HEK293 (cell line): ENCODE results near the gene SRGN.

Experiments used
- CTCF ChIA-PET: fragments of 350-600 bp; formaldehyde crosslinking; extraction: SDS; loops from one replicate; lab custom pipeline; 2021; ENCODE audit warnings: antibody characterized with exemption; lab: Yijun Ruan, JAX
- POLR2A ChIA-PET: fragments of 300-600 bp; formaldehyde crosslinking; extraction: SDS; loops from one replicate; lab custom pipeline; 2020; ENCODE audit warnings: antibody characterized with exemption, inconsistent platforms; lab: Yijun Ruan, JAX
- H3K27ac ChIP-seq: fragments of 200-500 bp; sonication (Bioruptor generic); 2 replicates; pipeline ENCODE4 v1.5.1; 2014; ENCODE audit warnings: low read depth, low read length, control low read depth, inconsistent platforms; ENCODE audit errors: extremely low read depth
- H3K36me3 ChIP-seq, 2 experiments: fragments of 200-500 bp in 1 of 2; sonication (Bioruptor generic) in 1 of 2; 1 replicate in 1 of 2; 2 replicates in 1 of 2; pipeline ENCODE4 v1.5.1; 2014 to 2017; ENCODE audit warnings: inconsistent platforms in 2 of 2, low read length in 2 of 2; ENCODE audit not compliant: control insufficient read depth in 2 of 2, insufficient read depth in 1 of 2
- H3K4me1 ChIP-seq: fragments of 200-500 bp; sonication (Bioruptor generic); 2 replicates; pipeline ENCODE4 v1.5.1; 2014; ENCODE audit warnings: mild to moderate bottlenecking, low read length, inconsistent platforms; ENCODE audit not compliant: control insufficient read depth, insufficient read depth
- H3K4me3 ChIP-seq: 2 replicates; pipeline ENCODE4 v1.5.1; 2011; ENCODE audit warnings: low read depth, mild to moderate bottlenecking, control low read depth, low read length, moderate library complexity
- H3K9me3 ChIP-seq: fragments of 200-500 bp; sonication (Bioruptor generic); 2 replicates; pipeline ENCODE4 v1.5.1; 2014; ENCODE audit warnings: low read depth, low read length, inconsistent platforms; ENCODE audit not compliant: control insufficient read depth, insufficient read depth
- BCL11A ChIP-seq: fragments of 450-650 bp; formaldehyde crosslinking; IDR thresholded peaks from 2 replicates; pipeline ENCODE4 v1.5.1; 2016; ENCODE audit warnings: low read depth, missing biosample characterization, missing genetic modification characterization
- OSR2 ChIP-seq: fragments of 450-650 bp; formaldehyde crosslinking; IDR thresholded peaks from 2 replicates; pipeline ENCODE4 v1.5.1; 2016; ENCODE audit warnings: missing biosample characterization, missing genetic modification characterization
- SCRT1 ChIP-seq: fragments of 450-650 bp; formaldehyde crosslinking; IDR thresholded peaks from 2 replicates; pipeline ENCODE4 v1.5.1; 2016; ENCODE audit warnings: missing biosample characterization, missing genetic modification characterization, borderline replicate concordance
- WT1 ChIP-seq: fragments of 450-650 bp; formaldehyde crosslinking; IDR thresholded peaks from 2 replicates; pipeline ENCODE4 v1.5.1; 2016; ENCODE audit warnings: missing biosample characterization, missing genetic modification characterization
- ZFHX2 ChIP-seq: fragments of 450-650 bp; formaldehyde crosslinking; conservative IDR thresholded peaks from 2 replicates; pipeline ENCODE4 v1.5.1; 2016; ENCODE audit warnings: missing biosample characterization, missing genetic modification characterization
- ZNF221 ChIP-seq: fragments of 450-650 bp; formaldehyde crosslinking; IDR thresholded peaks from 2 replicates; pipeline ENCODE4 v1.5.1; 2017; ENCODE audit warnings: missing biosample characterization, missing genetic modification characterization, borderline replicate concordance
- ZNF311 ChIP-seq: fragments of 450-650 bp; formaldehyde crosslinking; IDR thresholded peaks from 2 replicates; pipeline ENCODE4 v1.5.1; 2017; ENCODE audit warnings: missing biosample characterization, missing genetic modification characterization, borderline replicate concordance
- ZNF664 ChIP-seq: fragments of 450-650 bp; formaldehyde crosslinking; IDR thresholded peaks from 2 replicates; pipeline ENCODE4 v1.5.1; 2016; ENCODE audit warnings: missing biosample characterization, missing genetic modification characterization
- ZNF670 ChIP-seq: fragments of 450-650 bp; formaldehyde crosslinking; IDR thresholded peaks from 2 replicates; pipeline ENCODE4 v1.5.1; 2016; ENCODE audit warnings: missing biosample characterization, missing genetic modification characterization, low read depth
- ZNF747 ChIP-seq: fragments of 450-650 bp; formaldehyde crosslinking; IDR thresholded peaks from 2 replicates; pipeline ENCODE4 v1.5.1; 2016; ENCODE audit warnings: missing biosample characterization, missing genetic modification characterization
- ZNF76 ChIP-seq: fragments of 450-650 bp; formaldehyde crosslinking; IDR thresholded peaks from 2 replicates; pipeline ENCODE4; 2016; ENCODE audit warnings: low read depth, missing biosample characterization, missing genetic modification characterization, borderline replicate concordance
- TF ChIP-seq, protein P1 (sequence below): fragments of 450-650 bp; formaldehyde crosslinking; conservative IDR thresholded peaks from 2 replicates; pipeline ENCODE4 v1.5.1; 2016; ENCODE audit warnings: low read depth, missing biosample characterization, missing genetic modification characterization
- TF ChIP-seq, protein P2 (sequence below): fragments of 450-650 bp; formaldehyde crosslinking; conservative IDR thresholded peaks from 2 replicates; pipeline ENCODE4 v1.5.1; 2016; ENCODE audit warnings: low read depth, missing biosample characterization, missing genetic modification characterization
- TF ChIP-seq, protein P3 (sequence below): fragments of 450-650 bp; formaldehyde crosslinking; IDR thresholded peaks from 2 replicates; pipeline ENCODE4; 2016; ENCODE audit warnings: missing biosample characterization, missing genetic modification characterization
- TF ChIP-seq, protein P4 (sequence below): fragments of 450-650 bp; formaldehyde crosslinking; IDR thresholded peaks from 2 replicates; pipeline ENCODE4 v1.5.1; 2017; ENCODE audit warnings: missing biosample characterization, missing genetic modification characterization

SRGN gene

DNA sequence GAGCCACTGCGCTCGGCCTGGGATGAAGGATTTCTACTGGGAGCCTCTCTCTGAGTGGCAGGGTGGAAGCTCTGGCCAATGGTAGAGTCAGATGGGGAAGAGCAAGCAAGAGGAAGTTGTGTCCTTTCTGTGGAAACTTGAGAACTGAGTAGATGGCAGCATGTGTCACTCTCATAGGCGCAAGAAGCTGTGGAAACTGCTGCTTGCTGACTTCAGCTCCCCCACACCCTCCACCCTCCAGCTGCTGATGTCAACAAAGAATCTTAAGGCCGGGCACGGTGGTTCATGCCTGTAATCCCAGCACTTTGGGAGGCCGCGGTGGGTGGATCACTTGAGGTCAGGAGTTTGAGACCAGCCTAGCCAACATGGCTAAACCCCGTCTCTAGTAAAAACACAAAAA lies 39.8 kb upstream of the SRGN start (continued):
- TF ChIP-seq, protein P1, sequence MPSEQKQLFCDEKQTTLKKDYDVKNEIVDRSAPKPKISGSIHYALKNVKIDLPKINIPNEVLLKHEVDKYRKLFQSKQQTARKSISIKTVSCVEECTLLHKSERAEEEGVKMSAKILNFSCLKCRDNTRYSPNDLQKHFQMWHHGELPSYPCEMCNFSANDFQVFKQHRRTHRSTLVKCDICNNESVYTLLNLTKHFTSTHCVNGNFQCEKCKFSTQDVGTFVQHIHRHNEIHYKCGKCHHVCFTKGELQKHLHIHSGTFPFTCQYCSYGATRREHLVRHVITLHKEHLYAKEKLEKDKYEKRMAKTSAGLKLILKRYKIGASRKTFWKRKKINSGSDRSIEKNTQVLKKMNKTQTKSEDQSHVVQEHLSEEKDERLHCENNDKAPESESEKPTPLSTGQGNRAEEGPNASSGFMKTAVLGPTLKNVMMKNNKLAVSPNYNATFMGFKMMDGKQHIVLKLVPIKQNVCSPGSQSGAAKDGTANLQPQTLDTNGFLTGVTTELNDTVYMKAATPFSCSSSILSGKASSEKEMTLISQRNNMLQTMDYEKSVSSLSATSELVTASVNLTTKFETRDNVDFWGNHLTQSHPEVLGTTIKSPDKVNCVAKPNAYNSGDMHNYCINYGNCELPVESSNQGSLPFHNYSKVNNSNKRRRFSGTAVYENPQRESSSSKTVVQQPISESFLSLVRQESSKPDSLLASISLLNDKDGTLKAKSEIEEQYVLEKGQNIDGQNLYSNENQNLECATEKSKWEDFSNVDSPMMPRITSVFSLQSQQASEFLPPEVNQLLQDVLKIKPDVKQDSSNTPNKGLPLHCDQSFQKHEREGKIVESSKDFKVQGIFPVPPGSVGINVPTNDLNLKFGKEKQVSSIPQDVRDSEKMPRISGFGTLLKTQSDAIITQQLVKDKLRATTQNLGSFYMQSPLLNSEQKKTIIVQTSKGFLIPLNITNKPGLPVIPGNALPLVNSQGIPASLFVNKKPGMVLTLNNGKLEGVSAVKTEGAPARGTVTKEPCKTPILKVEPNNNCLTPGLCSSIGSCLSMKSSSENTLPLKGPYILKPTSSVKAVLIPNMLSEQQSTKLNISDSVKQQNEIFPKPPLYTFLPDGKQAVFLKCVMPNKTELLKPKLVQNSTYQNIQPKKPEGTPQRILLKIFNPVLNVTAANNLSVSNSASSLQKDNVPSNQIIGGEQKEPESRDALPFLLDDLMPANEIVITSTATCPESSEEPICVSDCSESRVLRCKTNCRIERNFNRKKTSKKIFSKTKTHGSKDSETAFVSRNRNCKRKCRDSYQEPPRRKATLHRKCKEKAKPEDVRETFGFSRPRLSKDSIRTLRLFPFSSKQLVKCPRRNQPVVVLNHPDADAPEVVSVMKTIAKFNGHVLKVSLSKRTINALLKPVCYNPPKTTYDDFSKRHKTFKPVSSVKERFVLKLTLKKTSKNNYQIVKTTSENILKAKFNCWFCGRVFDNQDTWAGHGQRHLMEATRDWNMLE: no peak
- TF ChIP-seq ZNF221 (tag by site-specific recombination): no peak
- no peak for TF ChIP-seq ZNF311 (tag by site-specific recombination)
- TF ChIP-seq, protein P2, sequence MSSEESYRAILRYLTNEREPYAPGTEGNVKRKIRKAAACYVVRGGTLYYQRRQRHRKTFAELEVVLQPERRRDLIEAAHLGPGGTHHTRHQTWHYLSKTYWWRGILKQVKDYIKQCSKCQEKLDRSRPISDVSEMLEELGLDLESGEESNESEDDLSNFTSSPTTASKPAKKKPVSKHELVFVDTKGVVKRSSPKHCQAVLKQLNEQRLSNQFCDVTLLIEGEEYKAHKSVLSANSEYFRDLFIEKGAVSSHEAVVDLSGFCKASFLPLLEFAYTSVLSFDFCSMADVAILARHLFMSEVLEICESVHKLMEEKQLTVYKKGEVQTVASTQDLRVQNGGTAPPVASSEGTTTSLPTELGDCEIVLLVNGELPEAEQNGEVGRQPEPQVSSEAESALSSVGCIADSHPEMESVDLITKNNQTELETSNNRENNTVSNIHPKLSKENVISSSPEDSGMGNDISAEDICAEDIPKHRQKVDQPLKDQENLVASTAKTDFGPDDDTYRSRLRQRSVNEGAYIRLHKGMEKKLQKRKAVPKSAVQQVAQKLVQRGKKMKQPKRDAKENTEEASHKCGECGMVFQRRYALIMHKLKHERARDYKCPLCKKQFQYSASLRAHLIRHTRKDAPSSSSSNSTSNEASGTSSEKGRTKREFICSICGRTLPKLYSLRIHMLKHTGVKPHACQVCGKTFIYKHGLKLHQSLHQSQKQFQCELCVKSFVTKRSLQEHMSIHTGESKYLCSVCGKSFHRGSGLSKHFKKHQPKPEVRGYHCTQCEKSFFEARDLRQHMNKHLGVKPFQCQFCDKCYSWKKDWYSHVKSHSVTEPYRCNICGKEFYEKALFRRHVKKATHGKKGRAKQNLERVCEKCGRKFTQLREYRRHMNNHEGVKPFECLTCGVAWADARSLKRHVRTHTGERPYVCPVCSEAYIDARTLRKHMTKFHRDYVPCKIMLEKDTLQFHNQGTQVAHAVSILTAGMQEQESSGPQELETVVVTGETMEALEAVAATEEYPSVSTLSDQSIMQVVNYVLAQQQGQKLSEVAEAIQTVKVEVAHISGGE (tag by site-specific recombination): no peak
- TF ChIP-seq ZFHX2 (tag by site-specific recombination): no peak
- no peak for TF ChIP-seq ZNF664 (tag by site-specific recombination)
- TF ChIP-seq, protein P3, sequence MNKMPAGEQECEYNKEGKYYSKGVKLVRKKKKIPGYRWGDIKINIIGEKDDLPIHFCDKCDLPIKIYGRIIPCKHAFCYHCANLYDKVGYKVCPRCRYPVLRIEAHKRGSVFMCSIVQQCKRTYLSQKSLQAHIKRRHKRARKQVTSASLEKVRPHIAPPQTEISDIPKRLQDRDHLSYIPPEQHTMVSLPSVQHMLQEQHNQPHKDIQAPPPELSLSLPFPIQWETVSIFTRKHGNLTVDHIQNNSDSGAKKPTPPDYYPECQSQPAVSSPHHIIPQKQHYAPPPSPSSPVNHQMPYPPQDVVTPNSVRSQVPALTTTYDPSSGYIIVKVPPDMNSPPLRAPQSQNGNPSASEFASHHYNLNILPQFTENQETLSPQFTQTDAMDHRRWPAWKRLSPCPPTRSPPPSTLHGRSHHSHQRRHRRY (tag by site-specific recombination): no peak

DNA sequence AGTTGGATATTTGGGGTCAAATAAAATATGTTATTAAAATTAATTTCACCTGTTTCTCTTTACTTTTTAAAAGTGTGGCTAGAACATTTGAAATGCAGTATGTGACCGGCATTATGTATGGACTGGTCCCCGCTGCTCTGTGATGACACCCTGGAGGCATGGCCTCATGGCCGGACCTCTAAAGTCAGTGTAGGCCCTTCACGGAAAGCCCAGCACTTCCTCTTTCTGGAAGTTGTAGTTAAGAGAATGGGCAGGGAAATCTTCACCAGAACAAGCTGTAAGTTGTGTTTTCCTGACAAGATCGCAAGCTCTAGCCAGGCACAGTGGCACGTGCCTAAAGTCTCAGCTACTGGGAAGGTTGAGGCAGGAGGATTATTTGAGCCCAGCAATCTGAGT lies 38.3 kb upstream of the SRGN start:
- no peak for TF ChIP-seq WT1
- CTCF ChIA-PET: no interaction called here
- no peaks in the 10 kb centered on the region for H3K9me3 ChIP-seq
- POLR2A ChIA-PET: no interaction called here
- H3K36me3 ChIP-seq: no peaks in the 10 kb centered on the region
- H3K4me3 ChIP-seq: no peak overlapping the region
- no peak overlapping the region for H3K27ac ChIP-seq
- no peaks in the 10 kb centered on the region for H3K4me1 ChIP-seq

DNA sequence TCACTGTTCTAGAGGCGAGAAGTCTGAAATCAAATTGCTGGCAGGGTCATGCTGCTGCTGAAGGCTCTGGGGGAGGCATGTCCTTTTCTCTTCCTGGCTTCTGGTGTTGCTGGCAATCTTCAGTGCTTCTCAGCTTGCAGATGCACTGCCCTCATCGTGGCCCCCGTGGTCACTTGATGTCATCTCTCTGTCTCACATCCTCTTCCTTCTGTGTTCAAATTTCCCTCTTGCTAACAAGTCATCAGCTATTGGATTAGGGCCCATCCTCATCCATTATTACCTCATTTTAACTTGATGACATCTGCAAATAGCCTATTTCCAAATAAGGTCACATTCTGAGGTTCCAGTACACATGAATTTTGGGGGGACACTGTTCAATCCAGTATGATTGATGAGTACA lies 36.6 kb upstream of the SRGN start:
- Histone ChIP-seq H3K36me3 (no peaks in the 10 kb centered on the region), H3K4me3 (no peak overlapping the region), H3K4me1 (no peaks in the 10 kb centered on the region), H3K27ac (no peak overlapping the region), H3K9me3 (no peaks in the 10 kb centered on the region)
- ChIA-PET CTCF (no interaction called here), POLR2A (no interaction called here)
- TF ChIP-seq ZNF747 (tag by site-specific recombination) (no peak), OSR2 (tag by site-specific recombination) (no peak), SCRT1 (tag by site-specific recombination) (no peak), BCL11A (tag by site-specific recombination) (no peak), ZNF76 (tag by site-specific recombination) (no peak), ZNF670 (tag by site-specific recombination) (no peak)
- TF ChIP-seq, protein P2 (tag by site-specific recombination): no peak
- TF ChIP-seq, protein P4, sequence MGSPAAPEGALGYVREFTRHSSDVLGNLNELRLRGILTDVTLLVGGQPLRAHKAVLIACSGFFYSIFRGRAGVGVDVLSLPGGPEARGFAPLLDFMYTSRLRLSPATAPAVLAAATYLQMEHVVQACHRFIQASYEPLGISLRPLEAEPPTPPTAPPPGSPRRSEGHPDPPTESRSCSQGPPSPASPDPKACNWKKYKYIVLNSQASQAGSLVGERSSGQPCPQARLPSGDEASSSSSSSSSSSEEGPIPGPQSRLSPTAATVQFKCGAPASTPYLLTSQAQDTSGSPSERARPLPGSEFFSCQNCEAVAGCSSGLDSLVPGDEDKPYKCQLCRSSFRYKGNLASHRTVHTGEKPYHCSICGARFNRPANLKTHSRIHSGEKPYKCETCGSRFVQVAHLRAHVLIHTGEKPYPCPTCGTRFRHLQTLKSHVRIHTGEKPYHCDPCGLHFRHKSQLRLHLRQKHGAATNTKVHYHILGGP (tag by site-specific recombination): no peak
